RWPE1 (cell line): ENCODE measurements around the gene NSMCE1.

Experiments used
- CTCF ChIA-PET: fragments of 350-600 bp; sonication (Branson Sonifier 250); formaldehyde crosslinking; extraction: SDS; loops from one replicate; lab custom pipeline; 2021; lab: Yijun Ruan, JAX
- POLR2A ChIA-PET: fragments of 400-600 bp; formaldehyde crosslinking; extraction: SDS; loops from one replicate; lab custom pipeline; 2020; ENCODE audit warnings: antibody characterized with exemption; ENCODE audit not compliant: low non-redundant PET; lab: Yijun Ruan, JAX
- DNase-seq: peaks from one replicate; pipeline ENCODE4 v3.0.0; 2012; ENCODE audit warnings: low spot score
- H3K27ac ChIP-seq: fragments of 450-650 bp; 2 replicates; pipeline ENCODE4 v1.5.1; 2017
- CTCF ChIP-seq: fragments of 450-650 bp; conservative IDR thresholded peaks from 2 replicates; pipeline ENCODE4 v1.5.1; 2017; ENCODE audit warnings: low read depth, mild to moderate bottlenecking

The NSMCE1 gene

GRCh38 chr16:27303256-27304100 is 34.9 kb upstream of the NSMCE1 start:
- no peak for DNase-seq
- POLR2A ChIA-PET, result no interaction called here
- H3K27ac ChIP-seq, result no peak overlapping the region
- CTCF ChIA-PET, result interaction anchor here (0.5 to 0.7 kb wide), 3 partner anchors 62 to 1961 kb away, joined by 3 to 4 read pairs (median 3); no protein-coding TSS in a partner anchor
- no peak for TF ChIP-seq CTCF

DNA sequence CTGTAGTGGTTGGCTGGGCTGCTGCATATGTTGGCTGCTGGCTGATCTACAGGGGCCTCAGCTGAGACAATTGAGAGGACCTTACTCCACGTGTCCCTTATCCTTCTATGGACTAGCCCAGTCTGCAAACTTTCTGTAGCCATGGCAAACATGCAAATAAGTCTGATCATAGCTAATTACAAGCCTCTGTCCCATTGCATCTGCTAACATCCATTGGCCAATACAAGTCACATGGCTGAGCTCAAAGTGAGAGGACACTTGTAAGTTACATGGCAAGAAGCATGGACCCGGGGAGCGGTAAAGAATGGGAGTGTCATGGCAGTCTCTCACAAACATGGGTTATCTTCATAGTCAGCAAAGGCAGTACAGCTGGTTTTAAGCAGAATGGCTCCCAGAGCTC is 33.6 kb upstream of the NSMCE1 start:
- CTCF ChIA-PET, result no interaction called here
- H3K27ac ChIP-seq, result no peak overlapping the region
- no peak for DNase-seq
- TF ChIP-seq CTCF, result no peak
- POLR2A ChIA-PET, result no interaction called here

DNA sequence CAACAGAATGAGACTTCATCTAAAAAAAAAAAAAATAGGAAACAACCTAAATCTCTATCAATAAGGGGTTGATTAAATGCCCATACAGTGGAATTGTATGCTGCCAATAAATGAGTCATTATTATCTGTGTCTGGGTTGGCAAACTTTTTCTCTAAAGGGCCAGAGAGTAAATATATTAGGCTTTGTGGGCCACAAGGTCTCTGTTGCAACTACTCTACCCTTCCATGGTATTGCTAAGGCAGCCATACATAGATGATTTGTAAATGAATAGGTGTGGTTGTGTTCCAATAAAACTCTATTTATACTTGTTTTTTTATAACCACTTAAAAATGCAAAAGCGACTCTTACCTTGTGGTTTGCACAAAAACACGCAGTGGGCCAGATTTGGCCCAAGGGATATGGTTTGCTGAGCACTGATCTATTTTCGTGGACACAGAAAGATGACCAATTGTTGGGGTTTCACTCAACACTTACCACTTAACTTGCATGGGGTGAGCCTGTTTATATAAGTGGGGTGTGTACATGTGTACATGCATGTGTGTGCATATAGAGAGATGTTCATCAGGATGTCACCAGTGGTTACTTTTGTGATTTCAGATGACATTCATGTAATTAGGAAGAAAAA is 32.8 kb upstream of the NSMCE1 start:
- no peak overlapping the region for H3K27ac ChIP-seq
- no peak for DNase-seq
- TF ChIP-seq CTCF, result no peak
- ChIA-PET POLR2A (no interaction called here), CTCF (no interaction called here)

DNA sequence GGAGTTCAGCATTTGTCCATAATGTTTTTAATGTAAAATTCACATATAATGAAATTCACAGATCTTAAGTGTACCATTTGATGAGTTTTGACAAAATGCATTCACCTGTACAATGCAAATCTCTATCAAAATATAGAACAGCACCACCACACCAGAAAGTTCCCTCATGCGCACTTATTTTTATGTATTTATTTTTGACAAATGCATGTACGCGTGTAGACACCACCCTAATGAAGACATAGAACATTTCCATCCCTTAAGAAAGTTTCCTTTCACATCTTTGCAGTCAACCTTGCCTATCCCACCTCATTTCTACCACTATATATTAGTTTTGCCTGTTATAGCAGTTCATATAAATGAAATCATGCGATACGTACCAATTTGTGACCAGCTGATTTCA is 29.6 kb upstream of the NSMCE1 start:
- no peak overlapping the region for H3K27ac ChIP-seq
- CTCF ChIA-PET, result no interaction called here
- no peak for DNase-seq
- no peak for TF ChIP-seq CTCF
- POLR2A ChIA-PET, result no interaction called here

DNA sequence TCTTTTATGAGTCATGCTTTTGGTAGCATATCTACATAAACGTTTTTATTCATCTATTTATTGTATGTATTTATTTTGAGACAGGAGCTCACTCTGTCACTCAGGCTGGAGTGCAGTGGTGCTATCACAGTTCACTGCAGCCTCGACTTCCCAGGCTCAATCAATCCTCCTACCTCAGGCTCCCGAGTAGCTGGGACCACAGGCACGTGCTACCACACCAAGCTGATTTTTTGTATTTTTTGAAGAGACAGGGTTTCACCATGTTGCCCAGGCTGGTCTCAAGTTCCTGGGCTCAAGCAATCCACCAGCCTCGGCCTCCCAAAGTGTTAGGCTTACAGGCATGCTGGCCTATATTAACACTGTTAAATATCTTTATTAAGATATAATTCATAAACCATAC is 24.8 kb upstream of the NSMCE1 start:
- no peak overlapping the region for H3K27ac ChIP-seq
- ChIA-PET POLR2A (no interaction called here), CTCF (no interaction called here)
- no peak for DNase-seq
- TF ChIP-seq CTCF, result no peak

DNA sequence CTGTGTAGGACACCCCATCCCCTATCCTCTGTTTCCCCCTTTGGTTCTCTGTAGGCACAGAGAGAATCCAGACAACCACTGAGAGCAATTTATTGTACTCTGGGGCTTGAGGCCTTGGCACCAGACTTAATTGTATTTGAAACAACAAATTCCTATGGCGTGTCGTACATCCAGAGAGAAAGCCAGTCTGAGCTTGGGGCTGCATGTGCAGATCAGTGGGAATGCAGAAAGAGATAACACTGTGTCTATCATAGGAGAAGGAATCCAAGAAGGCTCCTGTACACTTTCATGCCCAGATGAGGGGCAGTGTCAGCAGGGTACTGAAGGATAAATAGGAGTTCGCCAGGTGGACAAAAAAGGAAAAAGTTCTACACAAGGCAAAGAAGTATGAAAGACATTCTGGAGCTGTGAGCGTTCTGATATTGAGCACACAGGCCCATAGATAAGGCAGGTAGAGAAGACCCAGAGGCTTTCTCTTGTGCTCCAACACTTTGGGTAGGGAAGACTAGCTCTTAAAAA is 23.2 kb upstream of the NSMCE1 start:
- ChIA-PET POLR2A (no interaction called here), CTCF (no interaction called here)
- no peak for TF ChIP-seq CTCF
- no peak overlapping the region for H3K27ac ChIP-seq
- DNase-seq, result no peak
